Neural cell (in vitro differentiated cells): ENCODE measurements around the gene SKIL. TPM values are rescaled to one million over a fixed set of nuclear protein-coding genes. Genes with fewer than 3 reads are reported as not detected.

Experiments
- H2AFZ ChIP-seq: fragments of 200-600, 300-800 bp; sonication (generic), shearing (Covaris generic); 2 replicates; pipeline ENCODE4 v1.6.0; 2014; ENCODE audit warnings: low read depth, mild to moderate bottlenecking, antibody characterized with exemption, low read length, moderate library complexity
- H3F3A ChIP-seq: fragments of 200-600 bp; shearing (Covaris generic); 2 replicates; pipeline ENCODE4 v1.6.1; 2016; ENCODE audit warnings: mild to moderate bottlenecking, moderate library complexity, mixed read lengths, antibody characterized with exemption, low read length; ENCODE audit not compliant: insufficient read depth, poor library complexity, severe bottlenecking
- H3K27ac ChIP-seq: fragments of 200-600, 300-800 bp; sonication (generic), shearing (Covaris generic); 2 replicates; pipeline ENCODE4 v1.5.1; 2014; ENCODE audit warnings: mild to moderate bottlenecking, low read length, moderate library complexity
- H3K27me3 ChIP-seq: fragments of 300-800, 200-600 bp; sonication (generic), shearing (Covaris generic); 2 replicates; pipeline ENCODE4 v1.6.0; 2014; ENCODE audit warnings: mild to moderate bottlenecking, low read depth, low read length, moderate library complexity; ENCODE audit not compliant: insufficient read depth
- H3K36me3 ChIP-seq: fragments of 300-800, 200-600 bp; sonication (generic), shearing (Covaris generic); 2 replicates; pipeline ENCODE4 v1.5.1; 2014; ENCODE audit warnings: mild to moderate bottlenecking, antibody characterized with exemption, low read length, moderate library complexity; ENCODE audit not compliant: insufficient read depth
- H3K4me2 ChIP-seq: fragments of 300-800, 200-600 bp; sonication (generic), shearing (Covaris generic); 2 replicates; pipeline ENCODE4 v1.6.0; 2014; ENCODE audit warnings: mild to moderate bottlenecking, low read length
- H3K4me3 ChIP-seq: fragments of 300-800, 200-600 bp; sonication (generic), shearing (Covaris generic); 2 replicates; pipeline ENCODE4 v1.5.1; 2014; ENCODE audit warnings: mild to moderate bottlenecking, low read length, moderate library complexity
- H3K79me2 ChIP-seq: fragments of 200-600 bp; shearing (Covaris generic); replicated peaks from 2 replicates; pipeline ENCODE4 v1.6.0; 2014; ENCODE audit warnings: mild to moderate bottlenecking, low read length, moderate library complexity; ENCODE audit not compliant: insufficient read depth
- H3K9ac ChIP-seq: fragments of 300-800, 200-600 bp; sonication (generic), shearing (Covaris generic); 2 replicates; pipeline ENCODE4 v1.6.1; 2016; ENCODE audit warnings: mild to moderate bottlenecking, low read length, mixed read lengths
- H3K9me2 ChIP-seq: fragments of 200-600 bp; shearing (Covaris generic); 2 replicates; pipeline ENCODE4 v1.6.1; 2016; ENCODE audit warnings: mild to moderate bottlenecking, low read length, mixed read lengths; ENCODE audit not compliant: insufficient read depth
- H3K9me3 ChIP-seq: fragments of 200-600, 300-800 bp; sonication (generic), shearing (Covaris generic); 2 replicates; pipeline ENCODE4 v1.6.1; 2016; ENCODE audit warnings: mild to moderate bottlenecking, mixed run types, low read length, moderate library complexity, mixed read lengths
- H4K20me1 ChIP-seq: fragments of 200-600 bp; shearing (Covaris generic); 2 replicates; pipeline ENCODE4 v1.6.1; 2016; ENCODE audit warnings: mild to moderate bottlenecking, mixed run types; ENCODE audit not compliant: insufficient read depth
- CTCF ChIP-seq: fragments of 450-650 bp; IDR thresholded peaks from 2 replicates; pipeline ENCODE4 v1.5.1; 2014; ENCODE audit warnings: antibody characterized with exemption, mild to moderate bottlenecking, moderate library complexity; ENCODE audit not compliant: poor library complexity, severe bottlenecking
- EP300 ChIP-seq: fragments of 450-650 bp; conservative IDR thresholded peaks from 2 replicates; pipeline ENCODE4 v1.6.1; 2014; ENCODE audit warnings: antibody characterized with exemption, mild to moderate bottlenecking, moderate library complexity; ENCODE audit not compliant: poor library complexity, severe bottlenecking
- EZH2 ChIP-seq: fragments of 200-600, 300-800 bp; shearing (Covaris generic), sonication (generic); IDR thresholded peaks from 2 replicates; pipeline ENCODE4 v1.6.1; 2014; ENCODE audit warnings: antibody characterized with exemption, low read length, borderline replicate concordance, mild to moderate bottlenecking; ENCODE audit not compliant: insufficient read depth, poor library complexity, severe bottlenecking
- MXI1 ChIP-seq: fragments of 450-650 bp; conservative IDR thresholded peaks from 2 replicates; pipeline ENCODE4 v1.6.1; 2014; ENCODE audit warnings: antibody characterized with exemption, mild to moderate bottlenecking; ENCODE audit not compliant: poor library complexity, severe bottlenecking
- POLR2AphosphoS5 ChIP-seq: IDR thresholded peaks from 2 replicates; pipeline ENCODE4 v1.6.1; 2012
- RAD21 ChIP-seq: fragments of 450-650 bp; conservative IDR thresholded peaks from 2 replicates; pipeline ENCODE4 v1.6.1; 2014; ENCODE audit warnings: antibody characterized with exemption, mild to moderate bottlenecking, moderate library complexity
- REST ChIP-seq: IDR thresholded peaks from 2 replicates; pipeline ENCODE4 v1.6.1; 2012; ENCODE audit warnings: borderline replicate concordance
- SMC3 ChIP-seq: fragments of 450-650 bp; conservative IDR thresholded peaks from 2 replicates; pipeline ENCODE4 v1.6.1; 2014; ENCODE audit warnings: antibody characterized with exemption, mild to moderate bottlenecking, moderate library complexity; ENCODE audit not compliant: poor library complexity
- TAF1 ChIP-seq: IDR thresholded peaks from 2 replicates; pipeline ENCODE4 v1.6.1; 2012; ENCODE audit warnings: low read depth
- polyA plus RNA-seq: library from polyadenylated mRNA; depleted of rRNA; stranded (reverse); fragments of >200 nt; gene quantifications from 2 replicates; pipeline ENCODE4 v1.2.3, GENCODE V29; 2014

Gene SKIL
- polyA plus RNA-seq, 1 donor from 2014 or later, result 36.9 TPM

- no peaks in the 10 kb centered on the region for H3K79me2 ChIP-seq
- H3K27me3 ChIP-seq, result no peaks in the 10 kb centered on the region
- no peak overlapping the region for H3K9ac ChIP-seq
- TF ChIP-seq EZH2, result no peak
- no peak for TF ChIP-seq MXI1
- no peak for TF ChIP-seq REST
- H3F3A ChIP-seq, result no peaks in the 10 kb centered on the region
- H3K4me2 ChIP-seq, result no peak overlapping the region
- no peak overlapping the region for H2AFZ ChIP-seq
- no peak overlapping the region for H3K4me3 ChIP-seq
- H3K9me3 ChIP-seq, result no peaks in the 10 kb centered on the region
- H4K20me1 ChIP-seq, result no peaks in the 10 kb centered on the region
- H3K27ac ChIP-seq, result no peak overlapping the region
- no peaks in the 10 kb centered on the region for H3K9me2 ChIP-seq
- H3K36me3 ChIP-seq, result no peaks in the 10 kb centered on the region
These were observed 34.2 kb upstream of the SKIL start for GRCh38 chr3:170323331-170323730.

- no peak overlapping the region for H3K27ac ChIP-seq
- no peak overlapping the region for H3K9ac ChIP-seq
- no peaks in the 10 kb centered on the region for H4K20me1 ChIP-seq
- H3K9me2 ChIP-seq, result no peaks in the 10 kb centered on the region
- no peaks in the 10 kb centered on the region for H3K27me3 ChIP-seq
- H3K9me3 ChIP-seq, result no peaks in the 10 kb centered on the region
- no peak overlapping the region for H3K4me2 ChIP-seq
- TF ChIP-seq MXI1 (no peak), SMC3 (no peak), POLR2AphosphoS5 (no peak), EZH2 (no peak), REST (no peak), TAF1 (no peak), CTCF (no peak), EP300 (no peak), RAD21 (no peak)
- H3K36me3 ChIP-seq, result no peaks in the 10 kb centered on the region
- no peaks in the 10 kb centered on the region for H3F3A ChIP-seq
- H3K79me2 ChIP-seq, result no peaks in the 10 kb centered on the region
- no peak overlapping the region for H2AFZ ChIP-seq
- no peak overlapping the region for H3K4me3 ChIP-seq
These were observed 32.6 kb upstream of the SKIL start for GRCh38 chr3:170324962-170325361.
